Gastrocnemius medialis (tissue), 4 donors: ENCODE measurements around the gene SPON1. TPM values are rescaled to one million over a fixed set of nuclear protein-coding genes. Genes with fewer than 3 reads are reported as not detected.
A peak's percentile ranks its signal among the peaks of the same experiment; 100 is the strongest.

Experiments used
- ATAC-seq, 2 donors: fragments of 150-250 bp; one replicate each; pipeline ENCODE4 v1.9.1; 2016
- DNase-seq, 2 donors: peaks; one replicate each; pipeline ENCODE4 v3.0.0-alpha.2; 2019
- H3K27ac ChIP-seq, 4 donors: fragments of 200-600 bp; sonication (generic); 1 replicate in 1 of 4; 2 replicates in 3 of 4; pipeline ENCODE4 v1.5.1; 2016 to 2018; ENCODE audit warnings: mild to moderate bottlenecking in 2 of 4, moderate library complexity in 1 of 4
- H3K27me3 ChIP-seq, 3 donors: fragments of 200-600 bp; sonication (generic) in 2 of 3; 1 replicate in 1 of 3; 2 replicates in 2 of 3; pipeline versions ENCODE4 v1.5.1 to v1.6.0; 2016 to 2019; ENCODE audit warnings: mild to moderate bottlenecking in 1 of 3, moderate library complexity in 1 of 3
- H3K36me3 ChIP-seq, 2 donors: fragments of 200-600 bp; sonication (generic) in 1 of 2; one replicate each; pipeline ENCODE4 v1.5.1; 2017 to 2018
- H3K4me1 ChIP-seq, 2 donors: fragments of 200-600 bp; sonication (generic) in 1 of 2; one replicate each; pipeline ENCODE4 v1.5.1; 2016 to 2017; ENCODE audit warnings: mild to moderate bottlenecking in 2 of 2
- H3K4me3 ChIP-seq, 4 donors: fragments of 200-600 bp; sonication (generic) in 3 of 4; 1 replicate in 1 of 4; 2 replicates in 3 of 4; pipeline ENCODE4 v1.5.1; 2016 to 2019; ENCODE audit warnings: mild to moderate bottlenecking in 2 of 4
- H3K9me3 ChIP-seq, 3 donors: fragments of 200-600 bp; sonication (generic) in 2 of 3; 1 replicate in 1 of 3; 2 replicates in 2 of 3; pipeline ENCODE4 v1.5.1; 2016 to 2019
- POLR2A ChIP-seq, 2 donors: fragments of 450-650 bp; IDR thresholded peaks; one replicate each; pipeline ENCODE4 v1.6.1; 2017; ENCODE audit warnings: antibody characterized with exemption in 2 of 2, mild to moderate bottlenecking in 2 of 2, moderate library complexity in 2 of 2
- in situ Hi-C, 4 donors: fragments of 200-750 bp; cut with MboI; loops; one replicate each; pipeline versions ENCODE4 v1.15.0 to v1.8.0; 2017; ENCODE audit warnings: low sequenced_read_pairs in 4 of 4
- intact Hi-C: fragments of 100-400 bp; cut with DNase I; formaldehyde crosslinking; loops from one replicate; pipeline ENCODE4 v1.15.1; 2023; ENCODE audit warnings: low total_unique reads
- total RNA-seq, 4 donors: library from RNA; depleted of rRNA; stranded (reverse); fragments of >200 nt; gene quantifications; one replicate each; pipeline versions ENCODE4 v1.1.0 to v1.2.3, GENCODE V29; 2016
- TF ChIP-seq, protein P1 (sequence below), 5 experiments: fragments of 450-650 bp in 3 of 5; fragments of 200-600 bp in 2 of 5; sonication (generic) in 2 of 5; IDR thresholded peaks in 4 of 5; conservative IDR thresholded peaks in 1 of 5; 1 replicate in 4 of 5; 2 replicates in 1 of 5; pipeline ENCODE4 v1.5.1; 2016 to 2019; ENCODE audit warnings: antibody characterized with exemption in 5 of 5, mild to moderate bottlenecking in 3 of 5, moderate library complexity in 3 of 5

Gene SPON1
- total RNA-seq, 4 donors from 2014 or later = 0.10 to 1.6 (median 0.36) TPM

DNA sequence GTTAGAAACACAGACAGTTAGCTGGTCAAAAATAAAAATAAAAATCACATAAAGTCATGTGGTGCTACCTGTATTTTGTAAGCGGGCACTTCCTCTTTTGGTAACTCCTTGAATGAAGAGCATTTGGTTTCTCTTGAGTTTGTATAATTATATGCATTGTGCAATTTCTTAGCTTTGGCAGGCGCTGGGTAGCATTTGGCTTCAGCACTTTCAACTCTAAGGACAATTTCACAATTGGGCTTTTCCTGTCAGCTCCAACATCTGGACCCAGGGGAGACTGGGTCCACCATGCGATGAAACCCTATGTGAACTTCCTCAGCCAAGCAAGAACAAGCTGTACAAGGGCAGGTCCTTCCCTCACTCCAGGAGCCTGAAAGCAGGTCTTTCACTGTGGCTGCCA lies 227.4 kb downstream of the SPON1 start:
- peak; percentile 47 to 69 for DNase-seq
- H3K4me1 ChIP-seq = peaks cover 0 to 3% of the 10 kb centered on the region in 2 donors
- H3K27ac ChIP-seq = peak overlapping the region in 2 of 4 donors; percentile 38 to 55
- no peak overlapping the region for H3K4me3 ChIP-seq
- ATAC-seq = peak; percentile 88 to 89
- H3K27me3 ChIP-seq = no peaks in the 10 kb centered on the region
- no peak for TF ChIP-seq POLR2A (IDR thresholded peaks at IDR 0.05)
- TF ChIP-seq, protein P1, sequence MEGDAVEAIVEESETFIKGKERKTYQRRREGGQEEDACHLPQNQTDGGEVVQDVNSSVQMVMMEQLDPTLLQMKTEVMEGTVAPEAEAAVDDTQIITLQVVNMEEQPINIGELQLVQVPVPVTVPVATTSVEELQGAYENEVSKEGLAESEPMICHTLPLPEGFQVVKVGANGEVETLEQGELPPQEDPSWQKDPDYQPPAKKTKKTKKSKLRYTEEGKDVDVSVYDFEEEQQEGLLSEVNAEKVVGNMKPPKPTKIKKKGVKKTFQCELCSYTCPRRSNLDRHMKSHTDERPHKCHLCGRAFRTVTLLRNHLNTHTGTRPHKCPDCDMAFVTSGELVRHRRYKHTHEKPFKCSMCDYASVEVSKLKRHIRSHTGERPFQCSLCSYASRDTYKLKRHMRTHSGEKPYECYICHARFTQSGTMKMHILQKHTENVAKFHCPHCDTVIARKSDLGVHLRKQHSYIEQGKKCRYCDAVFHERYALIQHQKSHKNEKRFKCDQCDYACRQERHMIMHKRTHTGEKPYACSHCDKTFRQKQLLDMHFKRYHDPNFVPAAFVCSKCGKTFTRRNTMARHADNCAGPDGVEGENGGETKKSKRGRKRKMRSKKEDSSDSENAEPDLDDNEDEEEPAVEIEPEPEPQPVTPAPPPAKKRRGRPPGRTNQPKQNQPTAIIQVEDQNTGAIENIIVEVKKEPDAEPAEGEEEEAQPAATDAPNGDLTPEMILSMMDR (IDR thresholded peaks at IDR 0.05 in 4 of 5, conservative IDR thresholded peaks at IDR 0.05 in 1 of 5) = no peak
- in situ Hi-C loops (no loop called here), intact Hi-C loops (no loop called here)
- H3K36me3 ChIP-seq = no peaks in the 10 kb centered on the region
- H3K9me3 ChIP-seq = no peaks in the 10 kb centered on the region

GRCh38 chr11:14190992-14191778 lies 228.7 kb downstream of the SPON1 start:
- DNase-seq (no peak), ATAC-seq (peak; percentile 18 to 32)
- Histone ChIP-seq H3K27me3 (no peaks in the 10 kb centered on the region), H3K27ac (peak overlapping the region; percentile 37 to 61 (median 52)), H3K36me3 (no peaks in the 10 kb centered on the region), H3K9me3 (no peaks in the 10 kb centered on the region), H3K4me1 (peaks cover 0 to 3% of the 10 kb centered on the region in 2 donors), H3K4me3 (no peak overlapping the region)
- TF ChIP-seq, protein P1 (IDR thresholded peaks at IDR 0.05 in 4 of 5, conservative IDR thresholded peaks at IDR 0.05 in 1 of 5) = no peak
- TF ChIP-seq POLR2A (IDR thresholded peaks at IDR 0.05) = no peak
- intact Hi-C loops = no loop called here
- in situ Hi-C loops = no loop called here

- Histone ChIP-seq H3K9me3 (no peaks in the 10 kb centered on the region), H3K27me3 (no peaks in the 10 kb centered on the region), H3K4me3 (no peak overlapping the region), H3K4me1 (peaks cover 0 to 3% of the 10 kb centered on the region in 2 donors), H3K27ac (no peak overlapping the region), H3K36me3 (no peaks in the 10 kb centered on the region)
- intact Hi-C loops = no loop called here
- no peak for ATAC-seq
- TF ChIP-seq POLR2A (IDR thresholded peaks at IDR 0.05) = no peak
- TF ChIP-seq, protein P1 (IDR thresholded peaks at IDR 0.05 in 4 of 5, conservative IDR thresholded peaks at IDR 0.05 in 1 of 5) = no peak
- no peak for DNase-seq
- in situ Hi-C loops = no loop called here
These were observed 231.1 kb downstream of the SPON1 start for GRCh38 chr11:14193644-14194043.

- no peaks in the 10 kb centered on the region for H3K9me3 ChIP-seq
- intact Hi-C loops = no loop called here
- no peaks in the 10 kb centered on the region for H3K27me3 ChIP-seq
- no peaks in the 10 kb centered on the region for H3K36me3 ChIP-seq
- in situ Hi-C loops = no loop called here
- no peak for ATAC-seq
- no peak overlapping the region for H3K27ac ChIP-seq
- no peak overlapping the region for H3K4me3 ChIP-seq
- H3K4me1 ChIP-seq = no peaks in the 10 kb centered on the region
- TF ChIP-seq POLR2A (IDR thresholded peaks at IDR 0.05) = no peak
- TF ChIP-seq, protein P1 (IDR thresholded peaks at IDR 0.05 in 4 of 5, conservative IDR thresholded peaks at IDR 0.05 in 1 of 5) = no peak
- DNase-seq = no peak
These were observed 240.0 kb downstream of the SPON1 start for GRCh38 chr11:14202251-14203196.
